IPS DF 4.7 (cell line): ENCODE results near the gene MANF.
A peak's percentile ranks its signal among the peaks of the same experiment; 100 is the strongest.

Experiments
- DNase-seq: peaks from one replicate; pipeline ENCODE4 v3.0.0-alpha.2; 2013; ENCODE audit warnings: low spot score; ENCODE audit errors: extremely low read depth

The MANF gene

DNA sequence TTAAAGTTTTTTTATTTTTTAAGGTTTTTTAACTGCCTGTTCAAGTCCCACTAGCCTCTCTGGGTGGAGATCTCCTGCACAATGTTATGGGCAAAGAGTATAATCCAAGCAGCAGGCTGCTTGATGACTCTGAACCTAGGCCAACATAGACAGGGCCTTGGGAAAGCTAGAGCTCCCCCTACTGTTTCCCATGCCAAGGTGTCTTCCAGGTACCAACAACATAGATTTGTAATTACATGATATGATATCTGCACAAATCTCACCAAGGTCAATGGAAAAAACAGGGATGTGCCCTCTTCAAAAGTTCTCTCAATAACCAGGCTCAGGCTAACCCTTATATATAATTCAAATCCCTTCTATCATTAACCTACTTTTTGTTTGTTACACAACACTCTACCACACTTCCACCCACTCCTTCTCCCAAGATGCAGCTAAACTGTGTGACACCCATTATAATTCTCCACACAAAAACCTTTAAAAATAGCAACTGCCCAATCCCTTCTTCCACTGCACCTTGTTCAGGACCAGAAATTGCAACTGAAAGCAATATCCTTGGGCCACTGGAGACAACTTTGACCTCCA lies 49.7 kb downstream of the MANF start:
- peak; percentile 22 for DNase-seq

- no peak for DNase-seq
Observed at GRCh38 chr3:51436998-51437639, 52.0 kb downstream of the MANF start.
